ENCODE data around the gene REEP5. TPM values are rescaled to one million over a fixed set of nuclear protein-coding genes. Genes with fewer than 3 reads are reported as not detected.

The REEP5 gene
- total RNA-seq, 1 experiment from 2014 or later, result 49.6 TPM

DNA sequence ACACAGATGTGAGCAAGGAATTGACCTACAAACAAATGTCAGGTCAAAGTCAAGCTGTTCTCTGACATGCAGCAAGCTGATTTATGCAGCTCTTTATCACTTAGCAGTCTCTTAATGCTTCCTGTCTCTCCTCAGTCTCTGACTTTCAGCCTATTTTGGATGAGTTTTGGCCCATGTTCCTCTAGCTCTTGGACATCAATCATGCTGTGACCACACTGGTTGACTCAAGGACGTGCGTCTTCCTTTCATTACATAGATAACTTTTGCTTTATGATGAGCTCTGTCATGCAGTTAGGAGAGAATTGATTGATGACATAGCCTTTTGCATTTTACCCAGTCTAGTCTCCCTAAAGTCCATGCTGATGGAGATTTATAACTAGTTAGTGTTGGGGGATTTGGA, 9.4 kb upstream of the REEP5 start:
- ATAC-seq (no peak), DNase-seq (ENCODE audit: low spot score) (no peak)
- POLR2A ChIA-PET, result no interaction called here
- CTCF ChIA-PET, result no interaction called here
- Mint-ChIP-seq H3K36me3 (0 out of 2 replicates have a peak, but pooled peaks cover 8% of the 10 kb centered on the region), H3K9me3 (no peaks in the 10 kb centered on the region), H3K4me3 (no peak overlapping the region), H3K27ac (no peak overlapping the region), H3K27me3 (ENCODE audit: low read depth) (no peaks in the 10 kb centered on the region), H3K4me1 (peaks cover 2% of the 10 kb centered on the region; the same call in 1 of the 2 replicates)
- TF ChIP-seq CTCF (IDR thresholded peaks at IDR 0.05), result no peak
- TF ChIP-seq NFYB (CRISPR knock-in tag; conservative IDR thresholded peaks at IDR 0.05; ENCODE audit: low read depth), result no peak
- no peak for TF ChIP-seq FOXK1 (CRISPR knock-in tag; IDR thresholded peaks at IDR 0.05)
- TF ChIP-seq KAT7 (CRISPR knock-in tag; IDR thresholded peaks at IDR 0.05; ENCODE audit: borderline replicate concordance), result no peak
- TF ChIP-seq CREB1 (CRISPR knock-in tag; IDR thresholded peaks at IDR 0.05), result no peak
- no peak for TF ChIP-seq HMGXB4 (CRISPR knock-in tag; IDR thresholded peaks at IDR 0.05)
- TF ChIP-seq ZNF317 (CRISPR knock-in tag; IDR thresholded peaks at IDR 0.05; ENCODE audit: borderline replicate concordance, low read depth), result no peak

DNA sequence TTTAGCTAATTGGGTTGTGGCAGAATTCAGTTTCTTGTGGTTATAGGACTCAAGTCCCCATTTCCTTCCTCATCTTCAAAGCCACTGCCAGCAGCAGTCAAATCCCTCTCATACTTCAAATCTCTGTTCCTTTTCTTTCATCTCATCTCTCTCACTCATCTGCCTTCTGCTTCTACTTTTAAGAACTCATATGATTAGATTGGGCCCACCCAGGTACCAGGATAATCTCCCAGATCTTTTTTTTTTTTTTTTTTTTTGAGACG, 8.0 kb upstream of the REEP5 start:
- Mint-ChIP-seq H3K27me3 (ENCODE audit: low read depth) (no peaks in the 10 kb centered on the region), H3K9me3 (no peaks in the 10 kb centered on the region), H3K4me3 (no peak overlapping the region), H3K36me3 (0 out of 2 replicates have a peak, but pooled peaks cover 8% of the 10 kb centered on the region), H3K4me1 (peaks cover 2% of the 10 kb centered on the region; the same call in 1 of the 2 replicates), H3K27ac (no peak overlapping the region)
- ChIA-PET CTCF (no interaction called here), POLR2A (no interaction called here)
- TF ChIP-seq, protein P1, sequence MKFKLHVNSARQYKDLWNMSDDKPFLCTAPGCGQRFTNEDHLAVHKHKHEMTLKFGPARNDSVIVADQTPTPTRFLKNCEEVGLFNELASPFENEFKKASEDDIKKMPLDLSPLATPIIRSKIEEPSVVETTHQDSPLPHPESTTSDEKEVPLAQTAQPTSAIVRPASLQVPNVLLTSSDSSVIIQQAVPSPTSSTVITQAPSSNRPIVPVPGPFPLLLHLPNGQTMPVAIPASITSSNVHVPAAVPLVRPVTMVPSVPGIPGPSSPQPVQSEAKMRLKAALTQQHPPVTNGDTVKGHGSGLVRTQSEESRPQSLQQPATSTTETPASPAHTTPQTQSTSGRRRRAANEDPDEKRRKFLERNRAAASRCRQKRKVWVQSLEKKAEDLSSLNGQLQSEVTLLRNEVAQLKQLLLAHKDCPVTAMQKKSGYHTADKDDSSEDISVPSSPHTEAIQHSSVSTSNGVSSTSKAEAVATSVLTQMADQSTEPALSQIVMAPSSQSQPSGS (CRISPR knock-in tag; IDR thresholded peaks at IDR 0.05; ENCODE audit: borderline replicate concordance, low read depth), result no peak
- no peak for TF ChIP-seq ETV6 (CRISPR knock-in tag; IDR thresholded peaks at IDR 0.05)
- TF ChIP-seq NR2C2 (CRISPR knock-in tag; IDR thresholded peaks at IDR 0.05), result no peak
- TF ChIP-seq PREB (CRISPR knock-in tag; IDR thresholded peaks at IDR 0.05; ENCODE audit: borderline replicate concordance), result no peak
- TF ChIP-seq, protein P2, sequence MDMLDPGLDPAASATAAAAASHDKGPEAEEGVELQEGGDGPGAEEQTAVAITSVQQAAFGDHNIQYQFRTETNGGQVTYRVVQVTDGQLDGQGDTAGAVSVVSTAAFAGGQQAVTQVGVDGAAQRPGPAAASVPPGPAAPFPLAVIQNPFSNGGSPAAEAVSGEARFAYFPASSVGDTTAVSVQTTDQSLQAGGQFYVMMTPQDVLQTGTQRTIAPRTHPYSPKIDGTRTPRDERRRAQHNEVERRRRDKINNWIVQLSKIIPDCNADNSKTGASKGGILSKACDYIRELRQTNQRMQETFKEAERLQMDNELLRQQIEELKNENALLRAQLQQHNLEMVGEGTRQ (CRISPR knock-in tag; IDR thresholded peaks at IDR 0.05), result no peak
- DNase-seq (ENCODE audit: low spot score), result no peak
- no peak for ATAC-seq

DNA sequence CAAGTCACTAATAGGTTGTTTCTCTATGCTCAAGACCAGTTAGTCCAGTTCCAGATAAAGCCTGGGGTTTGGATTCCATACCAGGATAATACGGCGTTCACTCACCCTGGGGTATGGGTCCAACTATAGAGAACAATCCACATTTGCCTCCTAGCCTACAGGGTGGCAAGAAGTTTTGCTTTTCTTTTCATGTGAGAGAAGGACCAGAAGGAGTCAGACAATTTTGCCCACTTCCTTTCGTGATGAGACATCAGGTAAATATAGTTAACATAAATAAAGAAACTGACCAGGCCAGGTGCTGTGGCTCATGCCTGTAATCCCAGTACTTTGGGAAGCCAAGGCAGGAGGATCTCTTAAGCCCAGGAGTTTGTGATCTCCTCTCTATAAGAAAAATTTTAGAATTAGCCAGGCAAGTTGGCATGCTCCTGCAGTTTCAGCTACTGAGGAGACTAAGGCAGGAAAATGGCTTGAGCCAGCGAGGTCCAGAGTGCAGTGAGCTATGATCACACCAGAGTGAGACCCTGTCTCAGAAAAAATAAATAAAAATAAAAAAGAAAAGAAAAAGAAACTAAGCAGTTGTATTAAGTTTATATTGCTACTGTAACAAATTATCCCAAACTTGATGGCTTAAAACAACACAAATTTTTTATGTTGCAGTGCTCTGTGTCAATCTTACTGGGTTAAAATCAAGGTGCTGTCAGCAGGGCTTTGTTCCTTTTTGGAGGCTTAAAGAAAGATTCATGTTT, 7.5 kb upstream of the REEP5 start:
- no peak for ATAC-seq
- H3K4me3 Mint-ChIP-seq, result no peak overlapping the region
- ChIA-PET POLR2A (no interaction called here), CTCF (interaction anchor here (0.7 kb wide), 1 partner anchor 90 kb away, joined by 5 read pairs; no protein-coding TSS in a partner anchor)
- H3K4me1 Mint-ChIP-seq, result peaks cover 2% of the 10 kb centered on the region; the same call in 1 of the 2 replicates
- H3K27ac Mint-ChIP-seq, result no peak overlapping the region
- 0 out of 2 replicates have a peak, but pooled peaks cover 8% of the 10 kb centered on the region for H3K36me3 Mint-ChIP-seq
- no peaks in the 10 kb centered on the region for H3K9me3 Mint-ChIP-seq
- no peak for DNase-seq (ENCODE audit: low spot score)
- H3K27me3 Mint-ChIP-seq (ENCODE audit: low read depth), result no peaks in the 10 kb centered on the region
- TF ChIP-seq, protein P2 (CRISPR knock-in tag; IDR thresholded peaks at IDR 0.05), result no peak
- TF ChIP-seq, protein P3, sequence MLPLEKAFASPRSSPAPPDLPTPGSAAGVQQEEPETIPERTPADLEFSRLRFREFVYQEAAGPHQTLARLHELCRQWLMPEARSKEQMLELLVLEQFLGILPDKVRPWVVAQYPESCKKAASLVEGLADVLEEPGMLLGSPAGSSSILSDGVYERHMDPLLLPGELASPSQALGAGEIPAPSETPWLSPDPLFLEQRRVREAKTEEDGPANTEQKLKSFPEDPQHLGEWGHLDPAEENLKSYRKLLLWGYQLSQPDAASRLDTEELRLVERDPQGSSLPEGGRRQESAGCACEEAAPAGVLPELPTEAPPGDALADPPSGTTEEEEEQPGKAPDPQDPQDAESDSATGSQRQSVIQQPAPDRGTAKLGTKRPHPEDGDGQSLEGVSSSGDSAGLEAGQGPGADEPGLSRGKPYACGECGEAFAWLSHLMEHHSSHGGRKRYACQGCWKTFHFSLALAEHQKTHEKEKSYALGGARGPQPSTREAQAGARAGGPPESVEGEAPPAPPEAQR (CRISPR knock-in tag; IDR thresholded peaks at IDR 0.05), result no peak
- no peak for TF ChIP-seq ZNF232 (CRISPR knock-in tag; IDR thresholded peaks at IDR 0.05)
- TF ChIP-seq, protein P4, sequence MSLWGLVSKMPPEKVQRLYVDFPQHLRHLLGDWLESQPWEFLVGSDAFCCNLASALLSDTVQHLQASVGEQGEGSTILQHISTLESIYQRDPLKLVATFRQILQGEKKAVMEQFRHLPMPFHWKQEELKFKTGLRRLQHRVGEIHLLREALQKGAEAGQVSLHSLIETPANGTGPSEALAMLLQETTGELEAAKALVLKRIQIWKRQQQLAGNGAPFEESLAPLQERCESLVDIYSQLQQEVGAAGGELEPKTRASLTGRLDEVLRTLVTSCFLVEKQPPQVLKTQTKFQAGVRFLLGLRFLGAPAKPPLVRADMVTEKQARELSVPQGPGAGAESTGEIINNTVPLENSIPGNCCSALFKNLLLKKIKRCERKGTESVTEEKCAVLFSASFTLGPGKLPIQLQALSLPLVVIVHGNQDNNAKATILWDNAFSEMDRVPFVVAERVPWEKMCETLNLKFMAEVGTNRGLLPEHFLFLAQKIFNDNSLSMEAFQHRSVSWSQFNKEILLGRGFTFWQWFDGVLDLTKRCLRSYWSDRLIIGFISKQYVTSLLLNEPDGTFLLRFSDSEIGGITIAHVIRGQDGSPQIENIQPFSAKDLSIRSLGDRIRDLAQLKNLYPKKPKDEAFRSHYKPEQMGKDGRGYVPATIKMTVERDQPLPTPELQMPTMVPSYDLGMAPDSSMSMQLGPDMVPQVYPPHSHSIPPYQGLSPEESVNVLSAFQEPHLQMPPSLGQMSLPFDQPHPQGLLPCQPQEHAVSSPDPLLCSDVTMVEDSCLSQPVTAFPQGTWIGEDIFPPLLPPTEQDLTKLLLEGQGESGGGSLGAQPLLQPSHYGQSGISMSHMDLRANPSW (CRISPR knock-in tag; conservative IDR thresholded peaks at IDR 0.05; ENCODE audit: low read depth), result no peak
- no peak for TF ChIP-seq NR2C2 (CRISPR knock-in tag; IDR thresholded peaks at IDR 0.05)
- TF ChIP-seq, protein P5, sequence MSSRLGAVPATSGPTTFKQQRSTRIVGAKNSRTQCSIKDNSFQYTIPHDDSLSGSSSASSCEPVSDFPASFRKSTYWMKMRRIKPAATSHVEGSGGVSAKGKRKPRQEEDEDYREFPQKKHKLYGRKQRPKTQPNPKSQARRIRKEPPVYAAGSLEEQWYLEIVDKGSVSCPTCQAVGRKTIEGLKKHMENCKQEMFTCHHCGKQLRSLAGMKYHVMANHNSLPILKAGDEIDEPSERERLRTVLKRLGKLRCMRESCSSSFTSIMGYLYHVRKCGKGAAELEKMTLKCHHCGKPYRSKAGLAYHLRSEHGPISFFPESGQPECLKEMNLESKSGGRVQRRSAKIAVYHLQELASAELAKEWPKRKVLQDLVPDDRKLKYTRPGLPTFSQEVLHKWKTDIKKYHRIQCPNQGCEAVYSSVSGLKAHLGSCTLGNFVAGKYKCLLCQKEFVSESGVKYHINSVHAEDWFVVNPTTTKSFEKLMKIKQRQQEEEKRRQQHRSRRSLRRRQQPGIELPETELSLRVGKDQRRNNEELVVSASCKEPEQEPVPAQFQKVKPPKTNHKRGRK (CRISPR knock-in tag; IDR thresholded peaks at IDR 0.05; ENCODE audit: borderline replicate concordance), result no peak

Data from WTC11 (cell line).